ENCODE results near the gene CDC16.

CDC16 gene

DNA sequence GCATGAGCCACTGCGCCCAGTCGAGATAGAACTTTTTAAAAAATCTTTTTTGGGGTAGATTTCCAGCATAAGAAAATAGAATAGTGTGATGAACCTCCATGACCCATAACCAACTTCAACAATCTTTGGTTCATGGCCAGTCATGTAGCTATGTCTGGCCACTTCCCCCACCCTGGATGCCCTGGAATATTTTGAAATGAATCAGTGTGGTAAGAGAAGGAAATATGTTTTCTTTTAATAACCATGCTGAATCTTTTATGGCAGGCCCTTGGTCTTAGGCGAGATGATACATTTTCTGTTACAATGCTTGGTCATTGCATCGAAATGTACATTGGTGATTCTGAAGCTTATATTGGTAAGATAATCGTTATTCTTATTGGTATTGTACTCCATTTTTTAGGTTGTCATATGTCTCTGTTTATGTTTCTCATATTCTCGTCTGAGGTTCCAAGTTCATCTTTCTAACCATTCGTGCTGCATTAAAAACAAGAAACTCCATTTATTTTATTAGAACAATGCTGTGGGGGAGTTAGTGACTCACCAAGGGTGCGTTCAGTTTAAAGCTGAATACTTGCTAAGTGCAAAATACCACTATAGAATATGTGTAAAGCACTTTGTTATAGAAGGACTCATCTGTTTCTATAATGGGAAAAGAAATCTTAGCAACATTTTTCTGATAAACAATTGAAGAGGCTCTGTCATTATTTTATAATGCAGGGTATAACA lies 30.4 kb downstream of the CDC16 start:
- DNase-seq: no peak

DNA sequence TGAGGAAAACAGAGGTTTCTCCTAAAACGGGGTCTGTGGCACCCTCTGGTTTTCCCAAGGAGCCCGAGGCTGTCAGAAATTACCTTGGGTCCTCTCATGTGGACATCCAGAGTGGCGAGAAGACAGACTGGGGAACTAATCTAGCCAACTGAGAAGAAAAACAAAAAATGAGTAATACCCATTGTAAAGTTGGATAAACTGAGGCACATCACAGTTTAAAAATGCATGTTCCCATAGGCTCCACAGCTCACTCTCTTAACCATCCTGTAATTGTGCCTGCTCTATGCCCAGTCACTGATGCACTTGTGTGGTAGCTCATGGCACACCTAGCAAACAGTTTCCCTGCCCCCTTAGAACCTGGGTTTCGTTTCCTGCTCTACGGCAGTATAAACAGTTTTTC lies 31.5 kb downstream of the CDC16 start:
- DNase-seq: no peak

DNA sequence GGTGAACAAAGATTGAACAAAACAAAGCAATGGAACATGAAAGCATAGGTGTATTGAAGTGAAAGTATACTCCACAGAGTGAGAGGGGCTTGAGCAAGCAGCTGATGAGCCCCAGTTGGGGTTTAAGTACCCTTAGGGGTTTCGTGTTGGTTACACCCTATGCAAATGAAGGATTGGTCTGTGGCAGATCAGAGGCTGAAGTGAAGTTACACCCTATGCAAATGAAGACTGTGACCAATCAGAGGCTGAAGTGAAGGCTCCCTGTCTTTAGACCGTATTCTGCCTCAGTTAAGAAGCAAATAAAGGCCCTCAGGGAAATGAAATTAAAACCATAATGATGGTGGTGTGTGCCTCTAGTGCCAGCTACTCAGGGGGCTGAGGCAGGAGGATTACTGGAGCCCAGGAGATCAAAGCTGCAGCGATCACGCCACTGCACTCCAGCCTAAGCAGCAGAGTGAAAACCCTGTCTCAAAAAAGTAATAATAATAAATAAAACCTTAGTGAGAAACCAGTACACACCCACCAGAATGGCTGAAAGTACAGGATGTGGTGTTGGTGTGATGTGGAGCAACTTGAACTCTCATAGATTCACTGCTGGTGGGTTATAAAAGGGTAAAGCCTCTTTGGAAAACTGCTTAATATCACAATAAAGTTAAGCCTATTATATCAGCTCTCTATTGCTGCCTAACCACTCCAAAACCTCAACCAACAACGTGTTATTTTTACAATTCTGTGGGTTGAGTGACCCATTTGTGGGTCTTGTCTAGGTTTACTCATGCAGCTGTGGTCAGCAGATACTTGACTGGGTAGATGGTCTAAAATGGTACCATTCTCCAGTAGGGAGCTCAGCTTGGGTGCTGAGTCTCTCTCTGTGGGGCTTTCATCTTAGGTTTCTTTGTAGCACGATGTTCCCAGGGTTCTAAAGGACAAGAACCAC lies 33.9 kb downstream of the CDC16 start:
- DNase-seq: no peak

DNA sequence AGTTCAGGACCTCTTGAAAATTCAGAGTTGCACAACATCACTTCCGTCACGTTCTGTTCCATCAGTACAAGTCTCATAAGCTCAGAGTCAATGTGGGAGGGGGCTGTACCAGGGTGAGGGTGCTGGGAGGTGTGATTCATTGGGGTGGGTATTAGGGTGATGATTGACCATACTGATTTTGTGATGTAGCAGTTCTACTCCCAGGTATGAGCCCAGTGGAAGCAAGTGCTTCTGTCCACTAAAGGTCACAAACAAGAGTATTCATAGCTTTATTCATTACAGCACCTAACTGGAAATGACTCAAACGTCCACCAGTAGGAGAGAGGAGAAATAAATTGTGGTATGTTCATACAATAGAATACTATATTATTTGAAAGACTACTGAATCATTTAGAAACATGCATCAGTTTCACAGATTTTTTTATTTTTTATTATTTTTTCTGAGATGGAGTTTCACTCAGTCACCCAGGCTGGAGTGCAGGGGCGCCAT lies 34.6 kb downstream of the CDC16 start:
- DNase-seq: no peak

- no peak for DNase-seq
Measured at GRCh38 chr13:114272977-114273376, 38.3 kb downstream of the CDC16 start.

DNA sequence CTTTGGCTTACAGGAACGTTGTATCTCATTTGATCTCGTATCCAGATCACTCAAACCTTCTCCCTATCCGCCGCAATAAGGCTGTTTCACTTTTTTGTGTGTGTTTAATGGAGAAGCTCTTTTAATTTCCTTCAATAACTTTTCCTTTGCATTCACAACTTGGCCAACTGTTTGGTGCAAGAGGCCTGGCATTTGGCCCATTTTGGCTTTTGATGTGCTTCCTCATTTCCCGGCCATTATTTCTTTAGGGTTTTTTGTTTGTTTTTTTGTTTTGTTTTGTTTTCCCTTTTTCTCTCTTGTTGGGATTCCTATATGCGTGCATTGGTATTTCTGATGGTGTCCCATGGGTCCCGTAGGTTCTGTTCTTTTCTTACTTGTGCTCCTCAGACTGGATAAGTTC lies 40.6 kb downstream of the CDC16 start:
- DNase-seq: no peak

DNA sequence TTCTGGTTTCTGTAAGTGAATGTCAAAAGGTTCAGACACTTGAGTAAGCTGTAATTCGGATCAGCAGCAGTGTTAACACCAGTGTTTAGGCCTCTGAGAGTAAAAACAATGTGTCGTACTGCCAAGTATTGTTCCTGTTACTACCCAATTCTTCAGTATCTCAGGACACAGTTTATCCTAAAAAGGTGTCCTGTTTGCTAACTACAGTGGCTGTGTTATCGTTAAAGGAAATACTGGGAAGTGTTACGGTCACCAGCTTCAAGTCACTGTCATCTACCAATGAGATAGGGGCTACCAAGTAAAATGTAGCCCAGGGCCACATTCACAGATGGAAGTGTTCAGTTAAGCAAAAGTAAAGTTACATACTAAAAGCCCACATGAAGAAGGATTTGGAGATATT lies 44.4 kb downstream of the CDC16 start:
- DNase-seq: no peak

- DNase-seq: peak; percentile 2
Measured at GRCh38 chr13:114279758-114280355, 45.2 kb downstream of the CDC16 start.

DNA sequence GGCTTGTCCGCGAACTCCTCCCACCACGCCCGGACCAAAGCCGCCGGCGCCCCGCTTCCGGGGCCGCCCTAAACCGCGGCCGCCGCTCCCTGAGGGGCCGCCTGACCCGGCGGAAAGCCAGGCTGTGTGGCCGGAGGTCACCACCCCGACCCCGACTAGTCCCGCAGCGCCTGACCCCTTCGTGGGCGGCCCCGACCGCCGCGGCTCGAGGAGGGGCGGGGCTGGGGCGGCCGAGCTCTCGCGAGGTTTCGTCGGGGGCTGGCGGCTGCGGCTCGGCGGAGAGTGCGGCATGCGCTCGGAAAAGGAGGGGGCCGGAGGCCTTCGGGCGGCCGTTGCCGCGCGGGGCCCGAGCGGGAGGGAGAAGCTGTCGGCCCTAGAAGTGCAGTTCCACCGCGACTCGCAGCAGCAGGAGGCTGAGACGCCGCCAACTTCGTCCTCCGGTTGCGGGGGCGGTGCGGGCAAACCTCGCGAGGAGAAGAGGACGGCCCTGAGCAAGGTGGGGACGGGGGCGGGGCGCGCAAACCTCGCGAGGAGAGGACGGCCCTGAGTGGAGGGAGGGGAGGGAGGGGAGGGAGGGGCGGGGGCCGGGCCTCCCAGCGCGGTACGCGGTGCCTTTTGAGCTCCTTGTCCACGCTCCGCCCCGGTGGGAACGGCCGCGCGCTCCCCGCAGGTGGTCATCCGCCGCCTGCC lies 46.8 kb downstream of the CDC16 start, which contains the start of gene UPF3A:
TSS of gene UPF3A (plus strand) at position 251 of the 690 bp plus-strand sequence. CDS start at position 290, 39 bp downstream.
- DNase-seq: peak; percentile 95

DNA sequence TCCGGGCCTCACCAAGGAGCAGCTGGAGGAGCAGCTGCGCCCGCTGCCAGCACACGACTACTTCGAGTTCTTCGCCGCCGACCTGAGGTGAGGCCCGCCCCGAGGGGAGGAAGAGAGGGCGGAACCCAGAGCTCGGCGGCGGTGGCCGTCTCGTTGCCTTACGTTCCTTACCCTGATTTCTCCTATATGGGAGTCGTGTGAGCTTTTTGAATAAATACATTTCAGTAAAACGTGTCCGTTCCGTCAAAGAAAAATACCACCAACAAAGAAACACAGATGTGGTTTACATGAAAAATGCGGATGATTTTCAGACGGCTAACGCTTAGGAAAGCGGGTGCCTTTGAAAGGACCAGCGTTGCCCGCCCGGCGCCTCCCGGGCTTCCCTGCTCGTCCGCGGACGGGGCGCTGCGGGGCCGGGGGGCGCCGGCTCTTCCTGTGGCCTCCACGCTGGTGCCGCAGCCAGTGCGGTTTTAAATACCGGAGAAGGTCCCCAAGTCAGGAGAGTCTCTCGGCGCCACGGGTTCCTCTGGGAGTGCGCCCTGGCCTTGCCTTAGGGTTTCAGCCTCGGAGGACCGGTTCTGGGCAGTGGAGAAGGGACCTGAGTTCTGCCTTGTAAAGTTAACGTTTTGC lies 47.5 kb downstream of the CDC16 start:
- DNase-seq: peak; percentile 74

DNA sequence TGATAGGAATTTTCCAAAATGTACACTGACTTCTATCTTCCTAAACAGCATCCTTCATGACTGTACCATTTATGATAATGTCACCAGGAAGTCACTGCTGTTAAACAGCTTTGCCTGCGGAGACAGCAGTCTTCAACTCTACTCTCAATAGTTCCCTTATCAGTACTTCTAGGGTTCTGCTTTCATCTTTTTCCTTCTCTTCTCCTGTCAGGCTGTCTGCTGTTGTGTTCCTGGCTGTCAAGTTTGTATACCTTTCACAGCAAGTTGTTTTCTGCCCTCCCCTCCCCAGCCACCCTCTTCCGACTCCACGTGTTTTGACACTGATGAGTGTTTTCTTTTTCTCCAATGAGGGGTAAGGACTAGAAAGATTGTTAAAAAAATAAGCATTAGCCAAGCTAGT lies 48.9 kb downstream of the CDC16 start:
- no peak for DNase-seq

GRCh38 chr13:114284680-114285079 lies 50.0 kb downstream of the CDC16 start:
- DNase-seq: no peak

DNA sequence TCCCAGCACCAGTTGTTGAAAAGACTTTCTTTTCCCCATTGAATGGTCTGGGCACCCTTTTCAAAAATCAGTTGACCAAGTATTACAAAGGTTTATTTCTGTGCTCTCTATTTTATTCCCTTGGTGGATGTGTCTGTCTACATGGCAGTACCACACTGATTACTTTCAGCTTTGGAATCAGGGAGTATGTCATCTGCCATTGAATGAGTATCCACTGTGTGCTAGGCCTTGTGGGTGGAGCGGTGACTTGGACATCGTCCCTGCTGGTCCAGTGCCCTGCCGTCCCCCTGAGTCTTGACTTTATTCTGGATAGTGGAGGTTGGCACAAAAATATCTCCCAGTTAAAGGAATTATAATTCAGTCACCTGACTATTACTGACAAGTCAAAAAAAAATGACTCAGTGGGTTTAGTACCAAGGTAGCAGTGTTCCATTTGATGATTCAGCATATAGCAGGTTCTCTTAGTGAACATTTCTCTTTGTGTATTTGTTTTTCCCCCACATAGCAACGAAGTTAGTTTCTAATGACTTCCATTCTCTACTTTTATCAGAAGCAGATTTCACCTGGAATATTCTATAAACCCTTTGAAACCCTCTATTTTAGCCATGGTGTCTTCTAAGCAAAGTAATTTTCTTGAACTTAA lies 50.6 kb downstream of the CDC16 start:
- DNase-seq: no peak

DNA sequence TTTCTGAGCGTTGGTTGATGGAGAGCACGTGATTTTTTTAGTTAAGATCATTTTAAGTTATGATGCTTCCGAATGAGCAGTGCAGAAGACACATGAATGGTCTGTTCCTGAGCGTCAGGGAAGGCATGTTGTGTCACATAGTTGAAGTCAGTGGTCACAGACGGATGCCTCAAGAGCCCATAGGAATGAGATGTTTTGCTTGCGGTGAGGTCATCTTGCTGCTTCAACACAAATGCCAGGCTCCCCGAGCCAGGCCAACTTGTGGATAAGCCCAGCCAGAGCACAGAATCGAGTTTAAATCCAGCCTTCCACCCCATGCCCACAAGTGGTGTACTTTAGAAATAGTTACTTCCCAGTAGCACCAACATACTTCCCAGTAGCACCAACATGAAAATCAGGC lies 52.1 kb downstream of the CDC16 start:
- DNase-seq: no peak

DNA sequence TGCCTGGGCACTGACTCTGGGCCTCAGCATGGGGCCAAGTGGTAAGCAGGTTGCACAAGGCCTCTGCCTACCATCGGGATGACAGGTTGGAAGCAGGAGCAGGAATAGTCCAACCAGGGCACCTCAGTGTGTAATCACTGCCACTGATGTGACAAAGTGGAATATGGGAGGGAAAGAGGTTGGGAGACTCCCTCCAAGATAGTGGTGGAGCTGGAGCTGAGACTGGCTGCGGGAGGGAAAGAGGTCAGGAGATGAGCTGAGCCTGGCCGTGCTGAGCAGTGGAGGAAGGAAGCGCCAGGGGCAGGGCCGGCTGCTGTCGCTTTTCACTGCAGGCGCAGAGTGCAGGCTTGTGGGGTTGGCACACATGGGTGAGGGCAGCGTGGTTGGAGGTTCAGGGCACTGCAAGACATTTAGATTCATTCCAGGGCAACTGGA lies 53.5 kb downstream of the CDC16 start:
- no peak for DNase-seq

- DNase-seq: no peak
Measured at GRCh38 chr13:114296448-114296847, 61.8 kb downstream of the CDC16 start.

DNA sequence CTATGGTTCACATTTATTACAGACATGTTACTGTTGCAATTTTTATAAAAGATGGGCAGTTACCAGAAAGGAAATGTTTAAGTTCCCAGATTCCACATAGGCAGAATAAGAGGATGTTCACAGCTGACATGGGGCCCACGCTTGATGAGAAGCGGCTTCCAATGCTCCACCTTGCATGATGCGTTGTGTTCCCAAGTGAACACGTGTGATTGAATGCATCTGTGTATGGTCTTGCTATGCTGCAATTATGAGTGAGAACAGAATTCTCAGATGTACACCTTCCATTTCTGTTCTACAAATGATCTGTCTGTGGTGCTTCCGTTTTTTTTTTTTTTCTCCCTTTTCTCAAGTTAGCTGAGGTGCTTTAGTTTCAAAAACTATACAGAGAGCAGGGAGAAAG lies 62.2 kb downstream of the CDC16 start:
- DNase-seq: no peak

DNA sequence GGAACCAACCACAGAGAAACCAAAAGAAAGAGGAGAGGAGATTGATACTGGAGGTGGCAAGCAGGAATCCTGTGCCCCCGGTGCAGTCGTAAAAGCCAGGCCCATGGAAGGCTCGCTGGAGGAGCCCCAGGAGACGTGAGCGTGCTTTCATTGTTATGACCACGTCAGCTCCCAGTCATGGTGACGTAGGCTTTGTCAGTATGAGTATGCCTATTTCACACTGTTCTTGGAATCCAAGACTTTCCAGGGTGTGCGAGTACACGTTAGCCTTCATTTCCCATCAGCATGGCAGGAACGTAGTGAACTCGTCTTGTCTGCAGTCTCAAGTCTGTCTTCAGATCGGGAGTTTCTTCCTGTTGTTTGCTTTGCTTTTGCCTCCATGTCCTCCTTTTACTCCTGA lies 64.2 kb downstream of the CDC16 start:
- no peak for DNase-seq

DNA sequence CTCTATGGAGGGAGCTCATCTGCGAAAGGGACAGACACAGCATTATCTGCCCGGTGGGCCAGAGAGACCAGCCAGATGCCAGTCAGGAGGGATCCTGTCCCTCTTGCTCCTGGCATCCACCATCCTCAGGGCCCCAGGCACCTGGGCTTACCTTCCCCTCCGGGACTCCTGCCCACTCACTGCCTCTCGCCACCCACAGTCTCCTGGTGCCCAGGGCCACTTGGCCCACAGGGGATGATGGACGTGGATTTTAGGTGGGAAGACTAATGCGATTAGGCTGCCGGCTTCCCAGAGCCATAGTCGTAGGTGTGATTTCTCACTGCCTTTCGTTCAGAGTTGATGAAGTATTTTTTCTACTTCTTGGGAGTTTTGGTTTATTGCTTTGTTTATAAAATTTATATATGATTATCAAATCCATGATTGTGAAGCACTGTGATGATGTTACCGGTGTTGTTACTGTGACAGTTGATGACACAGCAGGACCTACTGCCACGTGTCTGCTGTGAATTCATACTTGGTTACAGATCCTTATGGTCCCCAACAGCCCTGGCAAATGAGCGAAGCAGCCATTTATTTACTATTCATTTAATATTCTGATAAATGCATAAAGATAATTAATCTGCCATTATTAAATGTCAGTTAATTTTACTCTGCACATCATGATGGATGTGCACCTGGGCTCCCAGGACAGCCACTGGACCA lies 65.1 kb downstream of the CDC16 start:
- no peak for DNase-seq

DNA sequence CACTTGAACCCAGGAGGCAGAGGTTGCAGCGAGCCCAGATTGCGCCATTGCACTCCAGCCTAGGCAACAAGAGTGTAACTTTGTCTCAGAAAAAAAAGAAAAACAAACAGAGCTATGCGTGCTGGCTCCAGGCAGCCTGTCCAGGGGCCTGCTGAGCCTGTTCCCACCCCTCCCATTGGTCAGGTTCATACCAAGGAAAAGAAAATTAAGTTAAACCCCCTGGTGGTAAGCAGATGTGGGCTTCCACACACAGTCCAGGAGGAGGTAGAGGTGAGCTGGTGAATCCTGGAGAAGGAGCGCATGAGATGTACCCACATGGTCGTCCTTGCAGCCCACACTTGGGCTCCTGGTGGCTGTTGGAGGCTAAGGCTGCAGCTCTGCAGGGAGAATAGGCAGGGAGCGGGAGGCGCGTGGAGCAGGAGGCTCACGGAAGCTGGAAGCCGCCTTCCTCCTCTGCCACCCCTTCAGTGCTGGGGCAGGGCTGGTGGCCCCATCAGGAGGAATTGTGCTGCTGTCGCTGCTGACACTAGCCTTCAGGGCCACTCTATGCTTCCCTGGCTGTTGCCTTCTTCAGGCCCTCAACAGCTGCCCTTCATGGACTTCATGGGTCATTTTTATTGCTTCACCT lies 69.1 kb downstream of the CDC16 start:
- DNase-seq: no peak

All from NCI-H146 (cell line).